NCI-H748 (cell line): ENCODE data around the gene ATP5F1B.
A peak's percentile ranks its signal among the peaks of the same experiment; 100 is the strongest.
"Not testable (repeated sequence)": the region's sequence is repeated elsewhere in the genome, so short reads cannot be mapped to it uniquely, and the experiment has no call there.

Experiments used
- DNase-seq: peaks from one replicate; lab custom pipeline; 2025; ENCODE audit not compliant: unreplicated experiment; lab: John Stamatoyannopoulos, UW

ATP5F1B gene

DNA sequence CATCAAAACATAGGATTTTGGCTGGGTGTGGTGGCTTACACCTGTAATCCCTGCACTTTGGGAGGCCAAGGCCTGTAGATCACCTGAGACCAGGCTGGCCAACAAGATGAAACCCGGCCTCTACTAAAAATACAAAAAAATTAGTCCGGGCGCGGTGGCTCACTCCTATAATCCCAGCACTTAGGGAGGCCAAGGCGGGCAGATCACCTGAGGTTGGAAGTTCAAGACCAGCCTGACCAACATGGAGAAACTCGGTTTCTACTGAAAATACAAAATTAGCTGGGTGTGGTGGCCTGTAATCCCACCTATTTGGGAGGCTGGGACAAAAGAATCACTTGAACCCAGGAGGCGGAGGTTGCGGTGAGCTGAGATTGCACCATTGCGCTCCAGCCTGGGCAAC is 2.2 kb upstream of the ATP5F1B start:
- DNase-seq: not testable (repeated sequence)

GRCh38 chr12:56645201-56645716 is 525 bp downstream of the ATP5F1B start:
- DNase-seq: peak; percentile 54

GRCh38 chr12:56644654-56645053 is 1.1 kb downstream of the ATP5F1B start:
- no peak for DNase-seq

GRCh38 chr12:56641219-56641618 is 4.6 kb downstream of the ATP5F1B start:
- DNase-seq: no peak

GRCh38 chr12:56637621-56638020 is 8.2 kb downstream of the ATP5F1B start:
- no peak for DNase-seq

GRCh38 chr12:56636675-56637540 is 8.9 kb downstream of the ATP5F1B start:
- peak; percentile 100 for DNase-seq

- DNase-seq: peak; percentile 81
Measured at GRCh38 chr12:56635806-56636674, 9.7 kb downstream of the ATP5F1B start.

DNA sequence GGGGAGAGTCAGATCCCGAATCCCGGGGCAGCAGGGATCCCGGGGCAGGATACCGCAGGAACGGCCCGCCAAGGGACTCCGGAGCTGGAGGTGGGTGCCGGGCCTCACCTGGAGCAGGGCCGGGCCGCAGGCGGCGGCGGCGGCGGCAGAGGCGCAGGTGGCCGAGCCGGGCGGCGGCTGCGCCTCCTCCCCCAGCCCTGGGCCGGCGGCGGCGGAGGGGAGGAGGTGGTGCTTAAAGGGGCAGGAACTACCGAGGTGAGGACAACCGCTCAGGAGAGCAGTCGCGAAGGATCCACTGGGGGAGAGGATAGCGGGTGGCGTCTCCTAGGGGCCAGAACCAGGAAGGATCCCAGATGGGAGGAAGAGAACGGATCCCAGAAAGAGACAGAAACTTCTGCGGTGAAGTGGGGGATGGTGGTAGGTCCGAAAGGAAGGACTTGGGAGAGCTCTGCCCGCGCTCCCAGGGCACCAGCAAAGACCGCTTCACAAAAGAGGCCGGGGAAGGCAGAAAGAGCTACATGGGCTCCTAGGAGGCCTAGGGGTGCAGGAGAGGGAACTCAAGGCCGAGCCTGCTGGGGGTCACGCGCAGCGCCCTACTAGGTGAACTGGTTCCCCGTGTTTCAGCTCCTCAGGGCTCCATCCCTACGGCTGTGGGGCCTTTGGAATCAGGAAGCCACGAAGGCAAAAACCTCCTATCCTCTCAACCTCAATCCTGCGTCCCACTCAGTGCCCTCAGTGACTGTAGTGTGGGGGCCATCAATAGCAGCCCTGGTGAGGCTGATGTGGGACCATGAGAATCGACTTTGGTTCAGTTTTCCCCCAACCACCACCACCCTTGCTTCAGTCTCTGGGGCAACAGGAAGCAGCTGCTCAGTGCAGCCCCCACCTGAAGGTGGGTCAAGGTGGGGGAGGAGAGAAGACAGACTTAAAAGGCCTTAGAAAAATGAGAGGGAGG is 10.7 kb downstream of the ATP5F1B start:
- DNase-seq: peak; percentile 89

GRCh38 chr12:56634242-56634836 is 11.4 kb downstream of the ATP5F1B start:
- DNase-seq: peak; percentile 84

DNA sequence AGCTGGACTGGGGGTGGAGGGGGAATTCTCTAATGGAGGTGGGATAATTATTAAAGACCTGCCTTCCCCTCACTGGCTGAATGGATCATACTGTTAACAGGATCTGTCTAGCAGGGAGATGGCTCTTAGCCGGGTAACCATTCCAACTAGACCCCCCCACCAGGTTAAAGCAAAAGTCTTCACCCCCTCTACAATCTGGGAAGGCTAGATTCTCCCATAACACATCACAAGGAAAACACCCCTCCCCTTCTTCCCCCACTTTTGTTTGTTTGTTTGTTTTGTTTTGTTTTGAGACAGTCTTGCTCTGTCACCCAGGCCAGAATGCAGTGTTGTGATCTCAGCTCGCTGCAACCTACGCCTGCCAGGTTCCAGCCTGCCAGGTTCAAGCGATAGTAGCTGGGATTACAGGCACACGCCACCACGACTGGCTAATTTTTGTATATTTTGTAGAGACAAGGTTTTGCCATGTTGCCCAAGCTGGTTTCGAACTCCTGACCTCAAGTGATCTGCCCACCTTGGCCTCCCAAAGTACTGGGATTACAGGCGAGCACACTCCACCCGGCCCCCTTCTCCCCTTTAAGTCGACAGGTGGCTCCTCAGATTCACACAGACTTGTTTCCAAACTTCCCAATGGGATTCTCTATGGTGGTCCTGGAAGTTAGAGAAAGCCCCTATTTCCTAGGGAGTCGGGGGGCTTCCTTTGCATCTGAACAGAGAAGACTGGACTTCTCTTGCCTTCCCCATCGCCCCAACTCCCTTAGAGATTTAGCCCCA is 12.1 kb downstream of the ATP5F1B start:
- DNase-seq: no peak

DNA sequence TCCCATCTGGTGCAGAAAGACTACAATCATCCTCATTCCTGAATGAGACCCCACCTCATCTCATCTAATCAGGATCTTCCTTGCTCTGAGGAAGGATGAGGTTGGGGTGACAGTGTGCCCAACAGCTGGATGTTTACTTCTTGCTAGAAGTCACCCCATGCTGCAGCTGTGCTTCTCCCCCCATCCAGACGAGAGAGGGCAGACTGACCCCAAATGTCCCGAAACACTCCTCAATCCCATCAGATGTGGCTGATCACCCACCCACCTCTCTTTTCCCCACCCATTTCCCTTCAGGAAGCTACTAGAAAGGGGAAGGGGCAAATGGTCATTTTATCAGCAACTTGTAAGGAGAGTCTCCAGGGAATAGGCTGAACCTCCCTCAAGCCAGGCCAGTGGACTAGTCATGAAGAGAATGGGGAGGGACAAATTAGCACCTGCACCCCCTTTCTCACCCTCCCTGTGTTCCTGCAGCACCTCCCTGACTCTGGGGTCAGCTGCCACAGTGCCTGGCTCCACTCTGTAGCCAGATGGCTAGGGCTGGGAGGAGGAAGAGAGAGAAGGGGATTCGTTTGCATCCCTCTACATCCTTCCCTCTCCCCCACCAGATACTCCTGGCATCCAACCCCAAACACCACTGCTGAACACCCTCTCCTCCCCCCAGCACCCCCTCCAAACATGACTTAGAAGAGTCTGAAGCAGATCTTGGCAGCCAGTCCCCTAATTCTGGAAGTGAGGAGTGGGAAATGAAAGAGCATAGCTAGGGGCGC is 12.9 kb downstream of the ATP5F1B start:
- DNase-seq: no peak

DNA sequence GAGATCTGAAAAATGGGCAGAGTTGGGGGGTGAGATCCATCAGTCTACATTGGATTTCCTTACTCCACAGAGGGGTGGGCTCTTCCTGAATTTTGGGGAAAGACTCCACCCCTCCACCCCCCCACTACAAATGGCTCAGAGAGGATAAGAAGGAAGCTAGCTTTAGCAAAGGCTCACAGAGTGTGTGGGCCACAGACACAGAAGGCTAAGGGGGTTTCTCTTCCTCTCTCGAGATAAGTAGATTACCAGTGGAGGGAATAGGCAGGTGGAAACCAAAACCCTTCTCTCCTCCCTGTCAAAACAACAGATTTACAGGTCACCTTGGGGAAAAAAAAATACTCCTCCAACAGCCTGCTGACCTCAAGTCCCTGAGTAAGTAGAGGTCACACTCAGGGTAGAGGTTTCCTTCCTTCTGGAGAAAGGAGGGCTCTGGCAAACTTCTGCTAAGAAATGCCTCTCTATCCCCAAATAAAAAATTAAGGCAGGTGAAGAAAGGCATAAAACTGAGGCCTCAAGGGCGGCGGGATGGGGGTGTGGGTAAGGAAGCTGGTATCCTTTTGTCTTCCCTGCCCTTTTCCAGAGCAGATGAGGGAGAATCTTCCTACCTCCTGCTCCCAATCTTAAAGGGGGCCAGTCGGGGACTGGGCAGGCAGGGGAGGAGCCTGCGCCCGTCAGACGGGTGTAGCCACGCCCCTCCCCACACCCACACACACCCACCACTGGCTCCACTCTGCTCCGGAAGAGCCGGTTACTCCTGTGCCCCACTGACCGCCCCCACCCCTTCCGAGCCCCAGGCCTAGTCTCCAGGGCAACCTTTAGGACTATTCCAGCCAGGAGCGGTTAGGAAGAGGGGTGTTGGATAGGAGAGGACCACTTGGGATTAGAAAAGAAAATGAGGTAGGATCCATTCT is 13.7 kb downstream of the ATP5F1B start:
- DNase-seq: peak; percentile 82

- DNase-seq: peak; percentile 91
Measured at GRCh38 chr12:56630180-56630632, 15.6 kb downstream of the ATP5F1B start, which contains the start of gene BAZ2A. BAZ2A (minus strand) TSS chr12:56630326; CDS start chr12:56617530, 12,796 bp downstream.

- DNase-seq: peak; percentile 51
Measured at GRCh38 chr12:56629459-56630179, 16.2 kb downstream of the ATP5F1B start.

- peak; percentile 57 for DNase-seq
Measured at GRCh38 chr12:56628671-56629458, 16.9 kb downstream of the ATP5F1B start.

GRCh38 chr12:56626701-56627100 is 19.1 kb downstream of the ATP5F1B start:
- DNase-seq: no peak
